GM21737 (cell line): ENCODE measurements around the gene SERPINA4.

Source experiments
- ATAC-seq: cut with Tn5 transposase; IDR thresholded peaks from one replicate; pipeline ENCODE4 v1.9.1; 2021; ENCODE audit warnings: mild to moderate bottlenecking, moderate library complexity; ENCODE audit not compliant: unreplicated experiment

SERPINA4 gene

GRCh38 chr14:94542811-94543440, 18.3 kb upstream of the SERPINA4 start:
- no peak for ATAC-seq

GRCh38 chr14:94543449-94544124, 17.7 kb upstream of the SERPINA4 start:
- no peak for ATAC-seq

GRCh38 chr14:94544726-94545125, 16.5 kb upstream of the SERPINA4 start:
- ATAC-seq: no peak

GRCh38 chr14:94545131-94545841, 16.0 kb upstream of the SERPINA4 start:
- ATAC-seq: no peak

GRCh38 chr14:94547151-94547680, 14.0 kb upstream of the SERPINA4 start:
- no peak for ATAC-seq

- no peak for ATAC-seq
Measured at GRCh38 chr14:94547726-94548125, 13.5 kb upstream of the SERPINA4 start.

- no peak for ATAC-seq
Measured at GRCh38 chr14:94548131-94548998, 12.9 kb upstream of the SERPINA4 start.

- ATAC-seq: no peak
Measured at GRCh38 chr14:94548999-94549985, 11.9 kb upstream of the SERPINA4 start.

- ATAC-seq: no peak
Measured at GRCh38 chr14:94550041-94550440, 11.2 kb upstream of the SERPINA4 start.

- ATAC-seq: no peak
Measured at GRCh38 chr14:94555991-94556390, 5.3 kb upstream of the SERPINA4 start.

- no peak for ATAC-seq
Measured at GRCh38 chr14:94557327-94557726, 3.9 kb upstream of the SERPINA4 start.

- no peak for ATAC-seq
Measured at GRCh38 chr14:94558842-94559241, 2.4 kb upstream of the SERPINA4 start.

- no peak for ATAC-seq
Measured at GRCh38 chr14:94559638-94560290, 1.5 kb upstream of the SERPINA4 start.

GRCh38 chr14:94560291-94560665, 964 bp upstream of the SERPINA4 start:
- ATAC-seq: no peak

- ATAC-seq: no peak
Measured at GRCh38 chr14:94561656-94562010, 391 bp downstream of the SERPINA4 start.

- no peak for ATAC-seq
Measured at GRCh38 chr14:94562022-94562421, 780 bp downstream of the SERPINA4 start.

GRCh38 chr14:94562941-94563883, 2.0 kb downstream of the SERPINA4 start:
- ATAC-seq: no peak

GRCh38 chr14:94564381-94564780, 3.1 kb downstream of the SERPINA4 start:
- no peak for ATAC-seq
